Measurements from ENCODE around the gene TERT.

DNA sequence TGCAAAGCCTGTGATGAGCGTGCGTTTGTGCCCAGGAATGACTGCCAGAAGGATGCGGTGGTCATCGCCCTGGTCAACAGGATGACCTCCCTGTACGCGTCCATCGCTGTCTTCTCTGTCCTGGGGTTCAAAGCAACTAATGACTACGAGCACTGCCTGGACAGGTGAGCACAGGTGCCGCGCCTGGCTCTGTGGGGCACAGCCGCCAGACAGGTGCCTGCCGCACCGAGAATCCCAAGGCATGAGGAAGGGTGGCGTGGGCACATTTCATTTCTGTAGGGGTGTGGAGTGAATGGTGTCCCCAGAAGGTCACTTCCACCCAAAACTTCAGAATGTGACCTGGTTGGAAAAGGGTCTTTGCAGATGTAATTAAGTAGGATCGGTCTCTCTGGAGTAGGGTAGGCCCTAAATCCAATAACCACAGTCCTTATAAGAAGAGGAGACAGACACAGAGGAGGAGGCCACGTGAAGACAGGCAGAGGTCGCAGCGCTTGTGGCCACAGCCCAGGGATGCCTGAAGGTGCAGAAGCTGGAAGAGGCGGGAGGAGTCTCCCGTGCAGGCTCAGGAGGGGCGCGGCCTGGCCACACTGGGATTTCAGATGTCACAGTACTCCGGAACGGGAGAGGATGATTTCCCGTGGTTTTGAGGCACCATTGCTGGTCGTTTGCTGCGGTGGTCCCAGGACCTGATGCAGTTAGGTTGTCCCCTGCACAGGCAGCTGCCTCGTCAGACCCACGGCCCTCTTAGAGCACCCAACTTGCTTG lies 54.2 kb downstream of the TERT start:
- TF ChIP-seq, protein P1, sequence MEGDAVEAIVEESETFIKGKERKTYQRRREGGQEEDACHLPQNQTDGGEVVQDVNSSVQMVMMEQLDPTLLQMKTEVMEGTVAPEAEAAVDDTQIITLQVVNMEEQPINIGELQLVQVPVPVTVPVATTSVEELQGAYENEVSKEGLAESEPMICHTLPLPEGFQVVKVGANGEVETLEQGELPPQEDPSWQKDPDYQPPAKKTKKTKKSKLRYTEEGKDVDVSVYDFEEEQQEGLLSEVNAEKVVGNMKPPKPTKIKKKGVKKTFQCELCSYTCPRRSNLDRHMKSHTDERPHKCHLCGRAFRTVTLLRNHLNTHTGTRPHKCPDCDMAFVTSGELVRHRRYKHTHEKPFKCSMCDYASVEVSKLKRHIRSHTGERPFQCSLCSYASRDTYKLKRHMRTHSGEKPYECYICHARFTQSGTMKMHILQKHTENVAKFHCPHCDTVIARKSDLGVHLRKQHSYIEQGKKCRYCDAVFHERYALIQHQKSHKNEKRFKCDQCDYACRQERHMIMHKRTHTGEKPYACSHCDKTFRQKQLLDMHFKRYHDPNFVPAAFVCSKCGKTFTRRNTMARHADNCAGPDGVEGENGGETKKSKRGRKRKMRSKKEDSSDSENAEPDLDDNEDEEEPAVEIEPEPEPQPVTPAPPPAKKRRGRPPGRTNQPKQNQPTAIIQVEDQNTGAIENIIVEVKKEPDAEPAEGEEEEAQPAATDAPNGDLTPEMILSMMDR (IDR thresholded peaks at IDR 0.05): no peak
- no peak for TF ChIP-seq POLR2A (IDR thresholded peaks at IDR 0.05)
- no peak for TF ChIP-seq POLR2AphosphoS5 (IDR thresholded peaks at IDR 0.05)

Data from prostate gland (tissue), 2 donors.